GM18867 (cell line): ENCODE results near the gene PIP5K1C.

Experiments used
- ATAC-seq: cut with Tn5 transposase; IDR thresholded peaks from one replicate; pipeline ENCODE4 v1.9.1; 2021; ENCODE audit warnings: mild to moderate bottlenecking, moderate library complexity; ENCODE audit not compliant: unreplicated experiment

Gene PIP5K1C

DNA sequence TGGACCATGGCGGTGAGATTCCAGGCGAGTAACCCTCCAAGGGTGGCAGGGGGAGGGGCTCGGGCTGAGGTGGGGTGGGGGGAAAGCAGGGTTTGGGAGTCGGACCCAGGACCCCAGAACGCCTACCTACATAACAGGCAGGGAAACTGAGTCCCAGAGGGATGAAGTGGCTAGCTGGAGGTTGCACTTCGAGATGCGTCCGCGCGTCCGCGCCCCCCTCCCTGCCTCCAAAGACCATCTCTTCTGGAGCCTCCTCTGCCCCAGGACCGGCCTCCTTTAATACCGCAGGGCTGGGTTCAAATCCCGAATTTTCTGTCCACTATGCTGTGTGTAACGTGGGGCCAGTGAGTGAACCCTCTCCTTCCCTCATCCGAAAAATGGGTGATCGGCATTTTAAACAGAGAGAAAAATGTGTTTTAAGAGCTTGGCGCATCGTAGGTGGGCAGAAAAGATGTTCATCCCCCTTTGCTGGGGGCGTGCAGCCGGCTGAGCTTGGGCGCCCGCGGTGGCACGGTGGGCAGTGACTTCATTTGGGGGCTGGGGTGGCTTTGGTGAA, 21.7 kb upstream of the PIP5K1C start:
- ATAC-seq: no peak

DNA sequence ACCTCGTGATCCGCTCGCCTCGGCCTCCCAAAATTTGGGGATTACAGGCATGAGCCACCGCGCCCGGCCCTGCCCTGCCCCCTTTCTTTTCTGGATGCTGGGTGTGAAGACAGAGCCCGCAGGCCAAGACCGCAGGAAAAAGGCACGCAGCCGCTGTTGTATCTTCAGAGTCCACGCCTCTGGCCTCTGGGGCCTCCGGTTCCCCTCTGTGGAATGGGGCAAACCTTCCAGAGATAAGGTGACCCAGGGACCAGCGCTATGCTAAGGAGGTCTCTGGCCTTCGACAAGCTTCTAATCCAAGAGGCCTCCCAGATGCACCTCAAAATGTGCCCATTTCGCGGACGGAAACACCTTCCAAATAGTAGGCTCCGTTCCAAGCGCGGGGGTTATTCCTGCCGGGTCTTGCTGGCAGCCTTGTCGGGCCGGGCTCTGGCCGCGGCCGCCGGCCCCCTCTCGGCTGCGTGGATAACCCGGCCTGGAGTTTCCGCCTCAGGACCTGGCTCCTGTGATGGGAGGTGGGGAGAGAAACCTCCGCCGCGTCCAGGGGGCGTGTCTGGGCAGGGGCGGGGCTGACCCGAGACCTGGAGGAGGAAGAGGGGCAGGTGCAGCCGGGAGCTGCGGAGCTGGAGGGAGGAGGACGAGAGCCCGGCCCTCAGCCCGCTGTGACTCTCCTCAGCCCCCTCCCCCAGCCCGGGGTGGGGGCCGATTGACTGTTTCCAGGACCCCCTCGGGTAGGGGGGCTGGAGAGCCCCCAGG, 21.0 kb upstream of the PIP5K1C start:
- ATAC-seq: peak; percentile 61

DNA sequence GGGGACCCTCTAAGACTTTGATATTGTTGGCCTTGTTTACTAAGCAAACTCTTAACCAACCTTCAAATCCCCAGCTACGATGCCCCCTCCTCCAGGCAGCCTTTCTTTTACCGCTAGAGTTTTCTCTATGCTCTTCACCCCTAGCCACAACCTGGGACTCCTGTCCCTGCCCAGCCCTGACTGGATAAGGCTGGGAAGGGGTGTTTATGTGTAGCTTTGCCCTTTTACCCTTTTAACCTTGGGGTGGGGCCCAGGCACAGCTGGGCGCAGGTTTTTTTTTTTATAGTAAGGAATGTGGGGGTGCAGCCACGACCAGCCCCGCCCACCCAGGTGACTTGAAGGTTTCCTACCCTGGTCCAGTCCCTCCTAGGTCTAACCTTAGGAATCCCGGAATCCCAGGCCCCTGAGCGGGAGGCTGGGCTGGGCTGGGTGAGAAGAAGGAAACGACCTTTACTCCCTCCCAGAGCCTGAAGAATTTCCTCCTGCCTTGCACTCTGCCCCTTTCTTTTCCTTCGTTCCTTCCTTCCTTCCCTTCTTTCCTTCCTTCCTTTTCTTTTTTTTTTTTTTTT, 20.2 kb upstream of the PIP5K1C start:
- no peak for ATAC-seq

DNA sequence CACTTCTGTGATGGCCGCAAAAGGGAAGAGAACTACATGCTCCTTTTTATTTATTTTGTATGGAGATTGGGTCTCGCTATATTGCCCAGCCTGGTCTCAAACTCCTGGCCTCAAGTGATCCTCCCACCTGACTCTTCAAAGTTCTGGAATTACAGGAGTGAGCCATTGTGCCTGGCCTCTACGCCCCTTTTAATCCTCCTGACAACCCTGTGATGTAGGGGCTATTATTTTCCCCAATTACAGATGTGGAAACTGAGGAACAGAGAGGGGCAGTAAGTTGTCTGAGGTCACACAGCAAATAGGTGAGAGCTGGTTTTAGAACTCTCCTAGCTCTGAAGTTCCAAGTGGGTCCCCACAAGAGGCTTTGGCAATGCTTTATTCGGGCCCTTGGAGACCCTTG, 19.6 kb upstream of the PIP5K1C start:
- no peak for ATAC-seq

DNA sequence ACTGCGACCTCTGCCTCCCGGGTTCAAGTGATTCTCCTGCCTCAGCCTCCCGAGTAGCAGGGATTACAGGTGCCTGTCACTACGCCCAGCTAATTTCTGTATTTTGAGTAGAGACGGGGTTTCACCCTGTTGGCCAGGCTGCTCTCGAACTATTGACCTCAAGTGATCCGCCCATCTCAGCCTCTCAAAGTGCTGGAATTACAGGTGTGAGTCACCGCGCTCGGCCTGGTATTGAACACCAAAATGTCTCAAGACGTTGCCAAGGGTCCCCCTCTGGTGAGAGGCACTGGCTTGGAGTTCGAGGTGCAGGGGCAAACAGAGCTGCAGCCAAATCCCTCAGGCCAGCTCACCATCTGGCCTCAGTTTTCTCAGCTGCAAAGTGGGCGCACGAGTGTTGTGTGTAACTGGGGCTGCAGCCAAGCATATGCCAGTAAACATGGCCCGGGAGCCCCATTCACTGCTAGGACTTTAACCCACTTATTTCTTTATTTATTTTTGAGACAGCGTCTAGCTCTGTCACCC, 15.9 kb upstream of the PIP5K1C start:
- no peak for ATAC-seq

DNA sequence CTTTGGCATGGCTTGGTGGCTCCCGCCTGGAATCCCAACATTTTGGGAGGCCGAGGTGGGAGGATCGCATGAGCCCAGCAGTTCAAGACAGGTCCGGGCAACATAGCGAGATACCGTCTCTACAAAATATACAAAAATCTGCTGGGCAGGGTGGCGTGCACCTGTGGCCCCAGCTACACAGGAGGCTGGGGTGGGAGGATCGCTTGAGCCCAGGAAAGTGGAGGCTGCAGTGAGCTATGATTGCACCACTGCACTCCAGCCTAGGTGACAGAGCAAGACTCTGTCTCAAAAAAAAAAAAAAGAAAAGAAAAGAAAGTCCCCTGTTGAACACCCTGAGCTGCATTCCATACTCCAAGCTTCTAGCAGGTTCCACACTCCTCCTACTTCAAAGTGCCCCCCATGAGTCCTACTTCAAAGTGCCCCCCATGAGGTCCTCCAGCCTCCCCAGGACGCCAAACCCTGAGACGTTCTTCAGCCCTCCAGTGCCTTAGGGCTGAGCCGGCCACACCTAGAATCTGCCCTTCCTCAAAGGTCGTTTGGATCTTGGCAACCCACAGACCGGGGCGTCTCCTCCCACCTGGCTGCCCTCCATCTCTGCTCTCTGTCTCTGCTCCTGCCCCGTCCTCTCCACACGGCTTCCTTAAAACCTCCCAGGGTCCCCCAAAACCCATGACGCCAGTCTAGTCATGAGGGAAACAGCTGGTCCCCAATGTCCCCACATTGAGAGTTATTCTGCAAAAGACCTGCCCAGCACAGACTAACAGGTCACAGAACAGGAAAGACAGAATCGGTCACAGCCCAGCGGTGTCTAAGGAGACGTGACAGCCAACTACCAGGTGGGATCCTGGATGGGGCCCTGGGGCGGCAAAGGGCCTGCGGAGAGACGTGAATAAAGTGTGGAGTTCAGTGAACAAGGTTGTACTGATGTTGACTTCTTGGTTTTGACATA, 12.7 kb upstream of the PIP5K1C start:
- ATAC-seq: no peak

DNA sequence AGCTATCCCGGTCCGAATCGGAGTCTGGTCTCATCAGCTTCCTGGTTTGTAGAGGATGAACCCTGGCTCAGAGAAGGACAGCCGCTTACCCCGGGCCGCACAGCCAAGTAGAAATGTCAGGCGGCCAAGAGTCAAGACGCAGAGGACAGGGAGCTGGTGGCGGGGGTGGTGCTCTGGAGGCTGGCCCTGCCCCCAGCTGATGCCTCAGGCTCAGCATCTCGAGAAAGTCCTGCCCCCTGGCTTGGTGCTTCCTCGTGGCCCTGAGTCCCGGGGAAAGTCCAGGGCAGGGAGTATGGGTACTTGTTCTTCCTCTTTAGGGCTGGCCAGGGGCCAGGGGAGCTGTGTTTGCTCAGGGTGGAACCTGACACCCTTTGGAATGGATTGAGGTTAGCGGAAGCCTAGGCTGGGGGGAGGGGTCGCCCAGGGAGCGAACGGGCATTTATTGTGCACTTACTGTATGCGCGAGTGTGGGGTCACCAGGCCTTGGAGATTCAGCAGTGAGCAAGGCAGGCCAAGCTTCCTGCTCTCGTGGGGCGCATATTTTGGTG, 10.1 kb upstream of the PIP5K1C start:
- ATAC-seq: no peak

DNA sequence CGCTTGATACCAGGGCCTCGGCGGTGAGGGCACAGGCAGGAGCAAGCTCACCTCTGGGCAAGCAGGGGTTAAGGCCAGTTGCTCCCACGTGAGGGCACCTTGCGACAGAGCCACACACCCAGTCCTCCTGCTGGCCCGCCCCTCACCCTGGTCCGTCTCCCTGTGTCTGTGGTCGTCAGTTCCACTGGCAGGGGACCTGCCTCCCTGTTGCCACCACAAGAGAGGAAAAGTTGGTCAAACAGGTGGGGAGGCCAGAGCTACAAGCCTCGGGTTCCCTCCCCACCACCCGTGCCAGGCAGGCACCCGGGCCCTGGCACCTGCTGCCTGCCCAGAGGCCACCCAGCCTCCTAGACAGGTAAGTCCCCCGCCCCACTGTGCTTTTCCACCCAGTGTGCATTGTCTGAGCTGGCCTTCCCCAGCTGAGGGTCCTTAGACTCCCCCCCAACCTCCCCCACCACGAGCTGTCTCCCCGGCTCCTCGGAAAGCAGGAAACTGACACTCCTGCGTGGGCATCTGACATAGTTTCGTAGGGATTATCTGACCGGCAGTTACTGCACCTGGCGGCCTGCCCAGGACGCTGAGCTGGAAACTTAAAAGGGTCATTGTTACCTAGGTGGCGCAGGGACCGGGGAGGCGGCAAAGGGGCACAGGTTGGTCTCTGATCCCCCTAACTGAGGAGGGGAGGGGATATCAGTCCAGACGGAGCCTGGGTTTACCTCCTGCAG, 8.1 kb upstream of the PIP5K1C start, which contains the start of gene TJP3:
TSS of gene TJP3 (plus strand) at position 178 of the 725 bp plus-strand sequence. CDS start 20,049 bp downstream, outside the sequence.
- ATAC-seq: no peak

DNA sequence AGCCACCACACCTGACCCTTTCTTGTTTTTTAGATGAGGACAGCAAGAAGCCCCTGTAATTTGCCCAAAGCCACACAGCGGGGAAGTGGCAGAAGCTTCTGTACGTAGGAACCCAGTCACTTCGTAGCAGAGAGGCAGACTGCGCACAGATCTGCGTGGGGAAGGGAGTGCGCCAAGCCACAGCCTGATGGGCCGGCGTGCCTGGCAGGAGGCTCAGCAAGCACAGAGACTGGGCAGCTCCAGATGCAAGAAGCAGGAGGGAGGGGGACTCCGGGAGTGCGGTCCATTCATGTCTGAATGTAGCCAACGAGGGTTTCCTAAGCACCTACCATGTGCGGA, 7.6 kb upstream of the PIP5K1C start:
- ATAC-seq: no peak

DNA sequence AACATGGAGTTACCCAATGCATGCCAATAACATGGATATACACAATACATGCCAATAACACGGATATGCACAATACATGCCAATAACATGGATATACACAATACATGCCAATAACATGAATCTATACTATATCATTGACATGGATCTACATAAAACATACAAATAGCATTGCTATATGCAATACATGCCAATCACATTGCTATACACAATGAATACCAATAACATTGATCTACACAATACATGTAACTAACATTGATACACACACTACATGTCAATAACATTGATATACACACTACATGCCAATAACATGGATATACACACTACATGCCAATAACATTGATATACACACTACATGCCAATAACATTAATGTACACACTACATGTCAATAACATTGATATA, 932 bp upstream of the PIP5K1C start:
- no peak for ATAC-seq

DNA sequence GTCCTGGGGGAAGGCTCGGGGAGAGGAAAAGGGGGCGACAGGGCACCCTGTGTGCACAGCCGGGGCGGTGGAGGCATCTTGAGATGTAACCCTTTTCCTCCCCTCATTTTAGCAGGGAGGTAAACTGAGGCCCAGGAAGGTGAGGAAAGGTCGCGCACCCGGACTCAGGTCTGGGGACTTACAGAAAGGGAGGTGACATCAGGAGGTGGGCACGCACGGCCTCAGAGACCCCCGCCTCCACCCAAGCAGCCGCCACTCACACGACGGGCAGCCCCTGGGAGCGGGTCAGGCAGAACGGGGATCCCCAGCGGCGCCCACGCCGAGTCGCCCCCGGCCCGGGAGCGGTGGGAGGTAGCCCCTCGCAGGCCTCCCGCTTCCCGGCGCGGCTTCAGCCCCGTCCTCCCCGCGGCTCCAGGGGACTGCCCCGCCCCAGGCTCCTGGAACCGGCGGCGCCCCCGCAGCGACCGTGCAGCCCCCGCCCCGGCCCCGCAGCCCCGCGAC, 477 bp downstream of the PIP5K1C start:
- peak; percentile 24 for ATAC-seq

DNA sequence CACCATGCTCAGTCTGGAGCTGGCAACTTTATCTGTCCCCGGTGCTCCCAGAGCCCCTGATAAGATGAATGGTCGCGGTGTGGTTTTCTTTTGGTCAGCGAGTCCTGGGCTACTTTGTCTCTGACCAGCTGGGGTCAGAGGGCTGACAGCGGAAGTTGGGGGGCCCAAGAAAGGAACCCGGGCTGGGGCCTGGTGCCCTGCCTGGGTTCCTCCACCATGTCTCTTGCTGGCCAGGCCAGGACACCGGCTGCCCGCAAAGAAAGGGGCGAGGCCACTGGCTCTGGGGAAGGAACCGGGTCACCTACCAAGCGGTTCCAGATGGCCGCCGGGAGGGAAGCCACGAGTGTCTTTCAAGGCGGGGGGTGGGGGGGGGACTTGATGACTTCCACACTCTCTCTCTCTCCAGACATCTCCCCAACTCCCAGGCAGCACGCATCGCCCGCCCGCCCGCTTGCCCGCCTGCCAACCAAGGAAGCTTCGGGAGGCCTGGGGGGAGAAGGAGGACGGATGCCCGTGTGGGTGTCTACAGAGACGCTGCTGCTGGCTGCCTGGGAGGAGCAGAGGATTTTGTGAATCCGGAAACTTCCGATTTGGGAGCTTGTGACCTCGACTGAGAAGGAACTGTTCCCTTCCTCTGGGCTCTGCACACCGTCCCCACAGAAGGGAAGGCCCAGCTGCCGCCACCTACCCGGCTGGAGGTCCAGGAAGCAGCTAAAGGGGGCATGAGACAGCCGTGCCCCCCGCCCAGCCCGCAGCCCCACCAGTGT, 1.1 kb downstream of the PIP5K1C start:
- ATAC-seq: no peak

DNA sequence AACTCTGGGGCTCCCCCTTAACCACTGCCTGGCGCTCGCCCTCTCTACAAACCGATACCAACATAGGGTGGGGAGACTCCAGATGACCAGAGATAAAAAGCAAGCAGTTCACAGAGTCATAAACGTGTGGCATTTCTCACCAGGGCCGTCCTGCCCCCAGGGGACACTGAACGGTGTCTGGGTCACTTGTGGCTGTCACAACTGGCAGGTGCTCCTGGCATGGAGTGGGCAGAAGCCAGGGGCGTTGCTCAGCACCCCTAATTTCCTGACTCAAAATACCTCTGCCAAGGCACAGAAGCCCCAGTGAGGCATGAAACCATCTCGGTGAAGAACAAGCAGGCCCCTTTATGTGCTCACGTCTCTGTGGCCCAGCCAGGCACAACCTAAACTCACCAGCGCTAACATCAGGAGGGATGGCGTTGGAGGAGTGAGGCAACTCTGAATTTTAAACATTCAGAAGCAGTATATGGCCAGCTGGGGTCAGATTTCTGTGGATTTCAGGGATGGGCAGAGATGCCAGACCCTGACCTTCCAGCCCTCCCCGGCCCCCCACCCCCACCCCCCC, 1.8 kb downstream of the PIP5K1C start:
- no peak for ATAC-seq

DNA sequence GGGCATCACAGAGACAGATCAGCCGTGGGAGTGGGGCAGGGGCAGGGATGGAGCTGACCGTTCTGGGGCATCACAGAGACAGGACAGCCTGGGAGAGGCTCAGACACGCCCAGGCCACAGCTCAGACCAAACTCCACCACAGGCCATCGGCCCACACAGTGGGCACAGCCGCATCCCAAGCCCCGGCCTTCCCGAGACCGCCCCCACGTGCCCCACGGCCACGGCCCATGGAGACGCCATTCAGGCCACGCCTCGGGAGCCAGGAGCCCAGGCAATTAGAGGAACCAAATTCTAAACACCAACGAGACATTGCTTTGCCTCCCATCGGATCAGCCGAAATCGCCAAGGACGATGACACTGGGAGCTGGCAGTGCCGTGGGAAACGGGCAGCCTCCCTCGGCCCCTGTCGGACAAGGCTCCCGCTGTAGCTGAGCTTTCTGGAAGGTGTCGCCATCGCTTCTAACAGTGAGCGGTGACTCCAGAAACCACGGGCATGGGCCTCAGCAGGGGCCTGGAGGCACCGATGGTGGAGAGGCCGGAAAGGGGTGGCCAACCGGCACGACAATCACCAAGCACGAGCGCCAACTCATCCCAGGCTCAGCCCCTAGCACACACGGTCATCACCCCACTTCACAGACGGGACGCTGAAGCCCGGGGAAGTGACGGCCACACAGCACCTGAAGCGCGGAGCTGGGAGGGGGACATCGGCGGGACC, 2.4 kb downstream of the PIP5K1C start:
- no peak for ATAC-seq

DNA sequence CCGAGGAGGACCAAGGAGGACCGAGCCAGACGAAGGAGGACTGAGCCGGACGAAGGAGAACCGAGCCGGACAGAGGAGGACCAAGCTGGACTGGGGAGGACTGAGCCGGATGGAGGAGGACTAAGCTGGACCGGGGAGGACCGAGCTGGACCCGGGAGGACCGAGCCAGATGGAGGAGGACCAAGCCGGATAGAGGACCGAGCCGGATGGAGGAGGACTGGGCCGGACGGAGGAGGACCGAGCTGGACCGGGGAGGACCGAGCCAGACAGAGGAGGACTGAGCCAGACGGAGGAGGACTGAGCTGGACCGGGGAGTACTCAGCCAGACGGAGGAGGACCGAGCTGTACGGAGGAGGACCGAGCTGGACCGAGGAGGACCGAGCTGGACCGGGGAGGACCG, 3.2 kb downstream of the PIP5K1C start:
- ATAC-seq: no peak

DNA sequence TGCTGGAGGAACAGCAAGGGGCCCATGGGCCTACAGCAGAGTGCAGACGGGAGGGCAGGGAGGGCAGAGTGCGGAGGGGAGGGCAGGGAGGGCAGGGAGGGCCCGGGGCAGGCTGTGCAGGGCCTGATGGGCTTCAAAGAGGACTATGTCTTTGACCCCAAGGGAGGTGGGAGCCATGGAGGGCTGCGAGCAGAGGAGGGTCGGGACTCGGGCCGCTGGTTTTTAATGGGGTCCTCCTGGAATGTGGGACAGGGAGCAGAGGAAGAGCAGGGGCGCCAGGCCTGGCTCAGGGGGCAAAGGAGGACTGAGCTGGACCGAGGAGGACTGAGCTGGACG, 3.6 kb downstream of the PIP5K1C start:
- ATAC-seq: no peak

DNA sequence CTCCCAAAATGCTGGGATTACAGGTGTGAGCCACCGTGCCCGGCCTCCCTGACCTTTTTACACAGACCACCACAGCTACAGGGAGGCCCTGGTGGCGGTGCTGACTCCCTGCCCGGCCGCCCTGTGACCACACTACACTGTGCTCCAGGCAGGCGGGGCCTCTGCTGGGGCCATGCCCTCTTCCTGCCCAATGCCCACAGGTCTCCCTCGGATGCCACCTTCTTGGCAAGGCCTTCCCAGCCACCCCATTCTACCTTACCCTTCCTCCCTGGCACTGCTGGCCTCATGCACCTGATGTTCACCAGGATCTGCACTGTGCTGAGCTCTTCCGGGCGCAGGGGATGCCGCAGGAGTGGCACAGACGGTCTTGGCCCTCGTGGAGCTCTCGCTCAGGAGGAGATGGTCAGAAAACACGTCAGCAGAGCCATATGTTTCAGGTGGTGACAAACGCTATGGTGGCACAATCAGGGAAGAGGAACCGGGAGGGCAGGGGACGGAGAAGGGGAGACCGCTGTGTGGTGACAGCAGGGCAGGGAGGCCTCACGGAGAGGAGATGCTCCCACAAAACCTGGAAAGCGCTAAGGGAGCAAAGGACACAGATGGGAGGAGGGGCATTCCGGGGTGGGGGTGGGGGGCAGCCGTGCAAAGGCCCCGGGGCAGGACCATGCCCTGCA, 4.1 kb downstream of the PIP5K1C start:
- ATAC-seq: no peak
